ENCODE data around the gene WDR93. TPM values are rescaled to one million over a fixed set of nuclear protein-coding genes. Genes with fewer than 3 reads are reported as not detected.
"Not testable (repeated sequence)": the region's sequence is repeated elsewhere in the genome, so short reads cannot be mapped to it uniquely, and the experiment has no call there.

Gene WDR93
- total RNA-seq, 1 experiment from 2014 or later = 0.06 TPM

DNA sequence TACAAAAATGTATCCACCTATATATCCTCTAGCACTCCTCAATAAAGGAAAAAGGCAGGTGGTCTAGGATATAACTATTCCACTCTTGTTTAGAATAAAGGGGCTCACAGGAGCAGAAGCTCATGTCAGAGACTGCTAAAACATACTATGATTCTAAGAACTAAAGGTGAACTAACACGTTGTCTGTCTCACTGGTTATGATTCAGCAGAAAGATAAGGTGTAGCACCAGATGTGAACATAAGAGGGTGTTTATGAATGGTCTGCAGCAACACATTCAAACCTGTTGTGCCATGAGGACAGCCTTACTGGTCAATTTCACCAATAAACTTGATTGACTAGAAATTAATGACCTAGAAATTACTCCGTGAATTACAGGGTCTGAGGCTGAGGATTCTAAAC lies 4.6 kb upstream of the WDR93 start:
- no peak for DNase-seq (ENCODE audit: low read depth)

DNA sequence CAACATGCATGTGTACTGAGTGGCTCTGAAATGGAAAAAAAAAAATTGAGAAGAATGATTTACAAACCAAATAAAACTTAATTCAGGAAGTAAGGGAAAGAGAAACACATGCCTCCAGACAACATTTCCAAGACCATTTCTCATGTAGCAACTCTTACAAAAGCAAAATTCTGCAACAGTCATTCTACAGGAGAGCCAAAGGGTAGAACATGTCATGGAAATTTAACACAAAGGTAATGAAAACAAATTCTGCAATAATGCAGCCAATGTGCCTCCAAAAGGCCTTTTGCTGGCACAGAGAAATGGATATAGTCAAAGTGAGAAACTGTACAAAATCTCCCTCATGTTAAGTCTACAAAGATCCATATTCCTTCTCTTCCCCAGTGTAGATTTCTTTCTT lies 4.1 kb upstream of the WDR93 start:
- DNase-seq (ENCODE audit: low read depth) = no peak

DNA sequence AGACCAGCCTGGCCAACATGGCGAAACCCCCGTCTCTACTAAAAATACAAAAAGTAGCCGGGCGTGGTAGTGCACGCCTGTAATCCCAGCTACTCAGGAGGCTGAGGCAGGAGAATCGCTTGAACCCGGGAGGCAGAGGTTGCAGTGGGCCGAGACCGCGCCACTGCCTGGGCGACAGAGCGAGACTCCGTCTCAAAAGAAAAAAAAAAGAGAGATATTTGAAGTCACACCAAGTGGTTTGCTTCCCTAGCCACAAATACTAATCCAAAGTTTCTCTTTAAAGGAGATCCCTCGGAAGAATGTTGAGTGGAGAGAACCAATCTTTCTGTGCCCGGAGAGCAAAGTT lies 708 bp upstream of the WDR93 start:
- DNase-seq (ENCODE audit: low read depth) = not testable (repeated sequence)

DNA sequence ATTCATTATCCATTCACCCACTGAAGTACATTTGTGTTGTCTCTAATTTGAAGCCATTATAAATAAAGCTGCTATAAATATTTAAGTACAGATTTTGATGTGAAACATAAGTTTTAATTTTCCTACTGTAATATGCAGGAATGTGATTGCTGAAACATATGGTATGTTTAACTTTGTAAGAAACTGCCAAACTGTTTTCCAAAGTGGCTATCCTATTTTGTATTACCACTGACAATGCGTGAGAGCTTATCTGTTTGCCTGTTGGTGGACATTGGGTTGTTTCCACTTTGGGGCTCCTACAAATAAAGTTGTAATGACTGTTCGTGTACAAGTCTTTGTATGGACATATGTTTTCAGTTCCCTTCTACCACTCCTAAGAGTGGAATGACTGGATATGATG lies 2.5 kb downstream of the WDR93 start:
- DNase-seq (ENCODE audit: low read depth) = no peak

DNA sequence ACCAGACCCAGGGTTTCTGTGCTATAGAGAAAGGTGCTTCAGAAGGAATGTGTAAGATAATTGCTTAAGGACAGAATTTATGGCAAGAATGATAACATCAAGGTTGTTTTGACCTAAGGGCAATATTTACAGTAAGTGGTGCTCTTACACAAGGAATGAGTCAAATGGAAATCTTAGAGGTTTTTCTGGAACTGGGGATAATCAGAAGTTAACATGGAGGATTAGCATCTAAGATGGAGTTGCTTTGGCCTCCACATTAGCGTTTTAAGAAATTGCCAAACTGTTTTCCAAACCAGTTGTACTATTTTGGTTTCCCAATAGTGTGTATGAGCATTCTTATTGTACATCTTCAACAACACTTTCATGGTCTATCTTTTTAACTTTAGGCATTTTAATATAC lies 3.1 kb downstream of the WDR93 start:
- no peak for DNase-seq (ENCODE audit: low read depth)

DNA sequence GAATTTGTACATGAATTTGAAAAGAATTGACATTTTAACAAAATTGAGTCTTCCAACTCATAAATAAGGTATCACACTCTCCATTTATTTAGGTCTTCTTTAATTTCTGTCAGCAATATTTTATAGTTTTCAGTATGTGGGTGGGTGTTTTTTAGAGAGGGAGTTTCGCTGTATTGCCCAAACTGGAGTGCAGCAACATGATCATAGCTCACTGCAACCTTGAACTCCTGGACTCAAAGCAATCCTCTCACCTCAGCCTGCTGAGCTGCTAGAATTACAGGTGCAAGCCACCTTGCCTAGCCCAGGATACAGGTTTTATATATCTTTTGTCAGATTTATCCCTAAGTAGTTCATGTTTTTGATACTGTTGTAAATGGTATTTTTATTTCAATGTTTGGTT lies 4.6 kb downstream of the WDR93 start:
- no peak for DNase-seq (ENCODE audit: low read depth)

DNA sequence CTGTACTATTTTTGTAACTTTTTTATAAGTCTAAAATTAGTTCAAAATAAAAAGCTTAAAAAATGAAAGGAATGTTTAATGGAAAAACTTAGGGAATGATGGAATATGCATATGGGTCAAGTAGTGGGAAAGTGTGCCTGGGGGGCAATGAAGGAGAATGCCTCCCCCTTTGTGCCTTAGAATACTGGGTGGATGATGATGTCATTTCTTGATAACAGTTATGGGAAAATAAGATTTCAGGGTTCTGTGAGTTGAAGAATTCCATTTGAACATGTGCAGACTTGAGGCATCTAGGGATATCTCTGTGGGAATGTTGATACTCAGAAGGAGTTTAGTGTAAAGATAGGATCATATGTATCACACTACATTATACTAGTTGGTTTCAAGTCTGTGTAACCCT lies 13.8 kb downstream of the WDR93 start:
- DNase-seq (ENCODE audit: low read depth) = no peak

DNA sequence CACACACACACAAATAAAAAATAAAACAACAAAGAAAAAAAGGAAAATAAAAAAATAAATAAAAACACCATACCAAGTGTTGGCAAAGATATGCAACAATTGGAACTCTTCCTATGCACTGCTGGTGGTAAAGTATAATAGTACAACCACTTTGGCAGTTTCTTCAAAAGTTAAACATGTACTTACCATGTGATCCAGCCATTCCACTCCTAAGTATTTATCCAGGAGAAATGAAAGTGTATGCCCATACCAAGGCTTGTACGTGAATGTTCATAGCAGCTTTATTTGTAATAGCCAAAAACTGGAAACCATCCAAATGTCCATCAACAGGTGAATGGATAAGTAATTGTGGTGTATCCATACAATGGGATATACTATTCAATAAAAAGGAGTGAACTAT lies 17.0 kb downstream of the WDR93 start:
- DNase-seq (ENCODE audit: low read depth) = no peak

DNA sequence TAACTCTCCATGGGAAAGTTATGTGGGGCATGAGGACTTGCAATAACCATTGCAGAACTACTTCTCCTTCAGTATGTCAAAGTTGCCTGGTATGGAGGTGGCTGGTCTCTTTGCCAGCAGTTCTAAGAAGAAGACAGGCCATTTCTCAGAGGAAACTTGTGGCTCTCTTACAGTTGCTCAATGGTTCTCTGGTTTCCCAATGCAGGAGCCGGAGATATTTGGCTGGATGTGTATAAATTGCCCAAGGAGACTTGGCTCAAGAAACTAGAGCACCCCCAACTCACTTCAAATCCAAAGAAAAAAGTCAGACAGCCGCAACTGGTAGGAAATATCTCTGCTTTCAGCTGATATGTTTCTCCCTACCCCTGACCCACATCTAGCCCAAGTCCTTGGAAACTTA lies 24.2 kb downstream of the WDR93 start:
- no peak for DNase-seq (ENCODE audit: low read depth)

DNA sequence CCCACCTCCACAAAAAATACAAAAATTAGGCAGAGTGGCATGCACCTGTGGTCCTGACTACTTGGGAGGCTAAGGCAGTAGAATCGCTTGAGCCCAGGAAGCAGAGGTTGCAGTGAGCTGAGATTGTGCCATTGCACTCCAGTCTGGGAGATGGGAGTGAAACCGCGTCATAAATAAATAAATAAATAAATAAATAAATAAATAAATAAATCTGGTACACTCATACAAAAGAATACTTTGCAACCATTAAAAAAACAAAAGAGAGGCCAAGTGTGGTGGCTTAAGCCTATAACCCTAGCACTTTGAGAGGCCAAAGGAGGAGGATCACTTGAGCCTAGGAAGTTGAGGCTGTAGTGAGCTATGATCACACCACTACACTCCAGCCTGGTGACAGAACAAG lies 32.4 kb downstream of the WDR93 start:
- DNase-seq (ENCODE audit: low read depth) = no peak

DNA sequence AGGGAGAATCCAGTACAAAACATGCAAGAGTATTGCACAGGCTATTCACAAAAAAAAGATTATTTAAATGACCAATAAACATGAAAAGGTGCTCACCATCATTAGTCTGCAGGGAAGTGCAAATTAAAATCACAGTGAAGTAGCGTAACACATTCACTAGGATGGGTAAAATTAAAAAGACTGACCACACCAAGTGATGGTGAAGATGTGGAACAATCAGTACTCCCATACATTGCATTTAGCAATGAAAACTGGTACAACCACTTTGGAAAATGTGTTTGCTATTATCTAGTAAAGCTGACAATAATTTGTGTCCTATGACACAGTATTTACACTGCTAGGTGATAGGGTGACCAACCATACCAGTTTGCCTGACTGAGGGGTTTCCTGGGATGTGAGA lies 34.0 kb downstream of the WDR93 start:
- no peak for DNase-seq (ENCODE audit: low read depth)

DNA sequence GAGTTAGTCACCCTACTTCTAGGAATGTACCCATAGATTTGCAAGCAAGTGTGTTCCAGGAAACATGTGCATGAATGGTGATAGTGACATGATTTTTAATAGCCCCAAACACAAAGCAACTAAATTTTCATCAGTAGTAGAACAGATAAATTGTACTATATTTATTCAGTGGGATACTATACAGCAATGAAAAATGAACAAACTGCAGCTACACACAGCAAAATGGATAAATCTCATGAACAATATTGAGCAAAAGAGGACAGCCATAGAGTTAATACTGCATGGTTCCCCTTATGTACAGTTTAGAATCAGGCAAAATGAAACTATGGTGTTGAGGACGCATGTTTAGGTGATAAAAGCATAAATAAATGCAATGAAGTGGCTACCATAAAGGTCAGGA lies 34.5 kb downstream of the WDR93 start:
- no peak for DNase-seq (ENCODE audit: low read depth)

DNA sequence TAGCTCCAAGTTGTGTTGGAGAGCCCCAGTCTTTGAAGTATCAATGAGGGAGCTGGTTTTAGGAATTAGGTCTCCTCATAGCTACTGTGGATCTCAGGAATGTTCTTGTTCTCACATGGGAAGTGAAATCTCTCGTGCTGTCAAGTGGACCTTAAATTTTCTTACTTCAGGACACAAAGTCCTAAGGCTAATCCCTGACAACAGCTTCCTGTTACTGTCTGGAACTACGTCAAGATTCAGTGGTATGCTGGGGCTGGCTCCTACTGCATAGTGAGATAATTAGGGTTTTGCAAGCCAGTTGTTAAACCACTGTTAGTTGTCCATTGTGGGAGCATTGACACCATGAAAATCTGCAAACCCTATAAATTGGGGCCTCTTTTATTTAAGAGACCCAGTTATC lies 37.6 kb downstream of the WDR93 start:
- no peak for DNase-seq (ENCODE audit: low read depth)

DNA sequence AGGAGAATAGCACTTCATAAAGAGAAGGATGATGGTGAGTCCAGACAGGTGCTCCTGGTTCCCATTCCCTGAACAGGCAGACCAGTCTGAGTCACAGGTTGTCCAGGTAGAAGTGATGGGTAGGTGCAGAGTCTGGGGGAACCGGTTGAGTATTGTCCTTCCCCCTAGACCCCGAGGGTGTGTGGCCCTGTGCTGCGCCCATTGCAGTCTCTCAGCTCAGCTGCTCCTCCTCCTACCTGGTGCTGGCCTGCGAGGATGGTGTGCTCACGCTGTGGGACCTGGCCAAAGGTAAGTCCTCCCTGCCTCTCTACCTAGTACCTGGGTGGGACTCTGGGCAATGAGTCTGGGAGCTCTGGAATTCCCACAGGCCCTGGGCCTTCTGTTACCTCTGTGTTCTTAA lies 40.7 kb downstream of the WDR93 start:
- no peak for DNase-seq (ENCODE audit: low read depth)

DNA sequence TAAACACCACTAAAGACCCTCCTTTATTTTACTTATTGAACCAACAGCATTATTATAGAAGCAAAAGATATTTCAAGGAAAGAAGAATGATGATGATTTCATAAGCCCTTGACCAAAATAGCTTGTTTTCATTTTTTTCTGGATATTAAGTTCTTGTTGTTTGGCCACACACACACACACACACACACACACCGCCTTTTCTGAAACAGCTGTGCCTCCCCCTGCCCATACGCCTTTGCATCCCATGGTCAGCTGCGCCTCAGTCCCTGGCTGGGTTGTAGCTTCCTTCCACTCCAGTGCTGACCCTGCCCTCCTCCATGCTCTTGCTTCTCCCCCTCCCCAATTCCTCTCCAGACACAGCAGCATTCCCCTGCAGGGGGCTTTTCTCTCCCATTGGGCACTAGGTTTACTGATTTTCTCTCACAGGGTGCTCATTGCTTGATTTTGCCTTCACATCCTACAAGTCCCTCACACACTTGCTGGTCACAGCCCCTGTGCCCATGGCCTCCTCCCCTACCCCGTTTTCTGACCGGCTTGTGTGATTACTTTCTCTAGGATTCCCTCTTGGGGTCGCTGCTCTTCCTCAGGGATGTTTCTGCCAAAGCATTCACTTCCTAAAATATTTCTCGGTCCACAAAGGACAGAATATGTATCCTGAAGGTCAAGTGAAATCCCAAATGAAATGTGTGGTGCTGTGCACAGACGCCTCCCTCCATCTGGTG lies 42.0 kb downstream of the WDR93 start:
- no peak for DNase-seq (ENCODE audit: low read depth)

DNA sequence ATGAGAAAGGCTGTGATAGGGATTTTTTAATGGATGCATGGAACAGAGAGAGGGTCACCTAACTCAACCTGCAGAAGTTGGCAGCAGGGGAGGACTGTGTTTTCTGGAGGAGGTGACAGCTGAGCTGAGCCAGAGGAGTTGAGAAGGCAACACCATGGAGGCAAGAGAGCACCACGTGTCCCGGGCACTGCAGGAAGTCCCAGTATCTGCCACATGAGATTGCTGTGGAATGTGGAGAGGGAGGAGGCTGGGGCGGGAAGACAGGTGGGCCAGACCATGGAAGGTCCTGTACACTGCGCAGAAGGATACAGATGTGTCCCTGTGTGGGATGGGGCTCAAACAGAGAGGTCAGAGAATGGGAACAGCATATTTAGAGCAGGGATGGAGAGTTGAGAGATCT lies 45.2 kb downstream of the WDR93 start:
- no peak for DNase-seq (ENCODE audit: low read depth)

DNA sequence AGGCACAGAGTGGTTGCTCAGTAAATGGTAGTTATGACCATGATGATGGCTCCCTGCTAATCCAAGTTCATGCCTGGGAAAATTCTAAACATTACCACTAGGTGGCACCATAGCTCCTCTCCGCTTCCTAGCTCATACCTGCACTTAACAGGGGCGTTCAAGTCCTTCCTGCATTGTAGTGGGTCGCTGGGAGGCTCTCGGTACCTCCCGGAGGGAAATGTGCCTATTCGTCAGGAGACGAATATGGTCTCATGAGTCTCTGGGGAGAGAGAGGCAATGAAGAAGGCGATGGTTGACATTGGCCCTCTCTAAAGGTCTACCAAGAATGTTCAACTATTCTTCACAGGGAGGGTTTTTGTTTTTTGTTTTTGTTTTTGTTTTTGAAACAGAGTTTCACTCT lies 49.5 kb downstream of the WDR93 start:
- DNase-seq (ENCODE audit: low read depth) = peak; percentile 69

DNA sequence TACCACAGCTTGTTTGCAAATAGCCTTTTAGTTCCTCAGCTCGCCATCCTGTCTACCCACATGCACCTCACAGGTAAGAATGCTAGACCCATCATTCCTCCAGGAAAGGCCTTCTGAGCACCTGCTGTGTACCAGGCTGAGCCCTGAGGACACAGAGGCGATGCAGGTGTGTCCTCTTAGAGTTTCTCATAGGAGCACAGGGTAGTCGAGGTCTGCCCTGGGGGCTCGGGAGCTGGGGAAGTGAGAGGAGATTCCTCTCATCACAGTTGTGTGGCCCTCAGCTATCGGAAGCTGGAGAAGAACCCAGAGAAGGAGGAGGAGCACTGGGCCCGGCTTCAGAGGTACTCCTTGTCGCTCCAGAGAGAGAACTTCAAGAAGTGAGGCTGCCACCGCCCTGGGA lies 52.4 kb downstream of the WDR93 start:
- no peak for DNase-seq (ENCODE audit: low read depth)

DNA sequence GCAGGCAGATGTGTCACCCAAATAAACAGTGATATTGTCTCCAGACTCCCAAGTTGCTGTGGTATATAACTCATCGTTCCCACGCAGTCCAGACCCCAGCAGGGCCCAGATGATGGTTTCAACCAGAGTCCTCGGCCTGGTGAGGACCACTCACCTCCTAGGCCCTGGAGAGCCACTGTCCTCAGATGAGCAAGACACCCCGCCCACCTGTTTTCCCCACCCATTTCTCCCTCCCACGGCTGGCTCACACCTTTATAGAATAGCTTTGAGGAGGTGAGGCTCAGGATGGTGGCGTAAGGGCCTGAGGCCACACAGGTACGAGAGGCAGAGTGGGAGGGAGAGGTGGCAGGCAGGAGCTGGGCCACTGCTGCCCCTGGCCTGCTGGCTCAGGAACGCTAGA lies 53.0 kb downstream of the WDR93 start:
- DNase-seq (ENCODE audit: low read depth) = no peak

DNA sequence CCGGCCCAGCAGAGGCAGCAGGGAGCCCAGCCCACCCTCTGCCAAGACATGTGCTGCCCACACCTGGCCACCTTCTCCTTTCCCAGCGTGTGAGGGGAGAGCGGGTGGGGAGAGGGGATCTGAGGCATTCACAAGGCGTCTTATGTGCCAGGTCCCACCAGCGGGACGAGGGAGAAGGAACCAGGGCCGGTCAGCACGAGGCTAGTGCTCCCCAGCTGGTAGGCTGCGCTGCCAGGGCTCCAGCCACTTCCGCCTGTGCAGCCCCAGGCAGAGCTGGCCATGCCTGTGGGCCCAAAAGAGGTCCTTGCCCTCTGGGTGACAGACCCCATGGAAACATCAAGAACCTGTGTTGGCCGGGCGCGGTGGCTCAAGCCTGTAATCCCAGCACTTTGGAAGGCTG lies 54.5 kb downstream of the WDR93 start:
- DNase-seq (ENCODE audit: low read depth) = no peak

DNA sequence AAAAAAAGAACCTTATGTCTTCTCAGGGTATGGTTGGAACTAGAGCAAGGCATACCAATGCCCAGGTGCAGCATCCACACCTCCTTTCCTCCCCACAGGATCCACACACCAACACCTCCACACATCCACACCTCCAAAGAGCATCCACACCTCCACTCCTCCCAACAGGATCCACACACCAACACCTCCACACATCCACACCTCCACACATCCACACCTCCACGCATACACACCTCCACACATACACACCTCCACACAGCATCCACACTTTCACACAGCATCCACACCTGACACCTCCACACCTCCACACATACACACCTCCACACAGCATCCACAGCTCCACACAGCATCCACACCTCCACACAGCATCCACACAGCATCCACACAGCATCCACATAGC lies 55.2 kb downstream of the WDR93 start:
- DNase-seq (ENCODE audit: low read depth) = no peak

DNA sequence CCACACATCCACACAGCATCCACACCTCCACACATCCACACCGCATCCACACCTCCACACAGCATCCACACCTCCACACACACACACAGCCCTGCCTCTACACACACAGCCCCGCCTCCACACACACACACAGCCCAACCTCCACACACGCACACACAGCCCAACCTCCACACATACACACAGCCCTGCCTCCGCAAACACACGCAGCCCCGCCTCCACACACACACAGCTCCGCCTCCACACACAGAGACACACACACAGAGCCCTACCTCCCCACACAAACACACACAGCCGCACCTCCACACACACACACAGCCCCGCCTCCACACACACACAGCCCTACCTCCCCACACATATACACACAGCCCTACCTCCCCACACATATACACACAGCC lies 55.8 kb downstream of the WDR93 start:
- no peak for DNase-seq (ENCODE audit: low read depth)

DNA sequence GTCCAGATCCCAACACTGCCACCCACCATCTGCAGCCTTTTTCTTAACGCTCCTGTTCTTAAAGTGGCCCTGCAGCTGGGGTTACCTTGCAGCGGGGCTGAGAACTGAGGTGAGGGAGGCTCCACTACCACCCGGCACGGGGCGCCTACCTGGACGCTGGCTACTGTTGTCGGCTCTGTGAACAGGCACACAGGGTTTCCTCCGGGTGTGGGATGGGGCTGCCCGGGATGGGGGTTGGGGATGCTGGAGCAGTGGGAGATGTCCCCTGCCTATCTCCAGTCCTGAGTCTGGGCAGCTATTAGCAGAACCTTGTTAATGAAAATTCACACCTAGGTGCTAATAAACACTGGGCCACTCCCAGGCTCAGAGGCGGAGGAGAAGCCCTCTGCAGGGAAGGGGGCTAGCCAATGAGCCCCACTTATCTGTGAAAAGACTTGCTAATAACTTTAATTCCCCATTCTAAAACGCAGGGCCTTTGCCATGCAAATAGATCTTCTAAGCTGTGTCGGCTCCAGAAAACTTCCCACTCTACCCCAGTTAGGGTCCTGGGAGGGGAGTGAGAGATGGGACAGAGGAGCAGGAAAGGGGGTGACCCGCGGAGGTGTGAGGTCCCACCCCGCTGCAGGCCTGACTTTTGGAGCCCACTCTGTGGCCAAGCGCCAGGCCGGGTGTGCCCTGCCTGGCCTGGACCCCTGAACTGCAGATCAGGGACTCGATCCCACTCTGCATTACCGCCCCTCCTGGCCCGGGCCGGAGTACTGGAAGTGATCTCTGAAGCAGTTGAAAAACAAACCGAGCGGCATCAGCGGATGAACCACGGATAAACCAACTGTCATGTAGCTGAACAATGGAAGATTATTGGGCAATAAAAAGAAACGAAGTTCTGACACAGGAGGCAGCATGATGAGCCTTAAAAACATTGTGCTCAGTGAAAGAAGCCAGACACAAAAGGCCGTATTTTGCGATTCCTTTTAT lies 57.4 kb downstream of the WDR93 start:
- no peak for DNase-seq (ENCODE audit: low read depth)
